GM12878 (cell line): ENCODE data around the gene GINS2.
A peak's percentile ranks its signal among the peaks of the same experiment; 100 is the strongest.

Experiments
- CREB1 ChIP-seq: IDR thresholded peaks from 2 replicates; pipeline ENCODE4 v1.6.1; 2012; ENCODE audit warnings: low read depth, mild to moderate bottlenecking, inconsistent platforms
- CTCF ChIP-seq, 3 experiments: IDR thresholded peaks in 2 of 3; conservative IDR thresholded peaks in 1 of 3; 2 replicates each; pipeline ENCODE4 v1.5.1; 2011; ENCODE audit warnings: low read depth in 3 of 3, low read length in 3 of 3, mild to moderate bottlenecking in 3 of 3, control low read depth in 2 of 3, moderate library complexity in 2 of 3, inconsistent platforms in 1 of 3, mixed read lengths in 1 of 3; ENCODE audit not compliant: control insufficient read depth in 2 of 3, insufficient read depth in 1 of 3; ENCODE audit errors: extremely low read depth in 1 of 3
- EP300 ChIP-seq, 2 experiments: fragments of 150-350 bp in 1 of 2; IDR thresholded peaks; 2 replicates each; pipeline ENCODE4 v1.6.1; 2011 to 2012; ENCODE audit warnings: low read depth in 2 of 2, low read length in 2 of 2, borderline replicate concordance in 1 of 2, improper control_type of control experiment in 1 of 2, inconsistent platforms in 1 of 2; ENCODE audit not compliant: control insufficient read depth in 1 of 2
- FOXM1 ChIP-seq: IDR thresholded peaks from 2 replicates; pipeline ENCODE4 v1.6.1; 2012; ENCODE audit warnings: low read depth, mild to moderate bottlenecking, inconsistent platforms, low read length, moderate library complexity
- MTA3 ChIP-seq: IDR thresholded peaks from 2 replicates; pipeline ENCODE4 v1.6.1; 2012; ENCODE audit warnings: low read length, inconsistent platforms, borderline replicate concordance
- MYC ChIP-seq: IDR thresholded peaks from 2 replicates; pipeline ENCODE4 v1.6.1; 2011; ENCODE audit warnings: mild to moderate bottlenecking, low read length, moderate library complexity, inconsistent platforms; ENCODE audit not compliant: insufficient read depth, insufficient replicate concordance, insufficient read length, severe bottlenecking
- POLR2A ChIP-seq: IDR thresholded peaks from 2 replicates; pipeline ENCODE4 v1.6.1; 2011; ENCODE audit warnings: low read depth, mild to moderate bottlenecking, low read length
- RAD51 ChIP-seq: fragments of 450-650 bp; IDR thresholded peaks from 2 replicates; pipeline ENCODE4 v1.6.1; 2016; ENCODE audit warnings: moderate library complexity, mild to moderate bottlenecking, inconsistent platforms
- SMC3 ChIP-seq: IDR thresholded peaks from 2 replicates; pipeline ENCODE4 v1.6.1; 2011; ENCODE audit warnings: low read length, improper control_type of control experiment, borderline replicate concordance
- ZNF274 ChIP-seq: IDR thresholded peaks from one replicate; pipeline ENCODE4 v1.8.0; 2011; ENCODE audit not compliant: insufficient read length, insufficient read depth
- ZNF384 ChIP-seq: IDR thresholded peaks from 2 replicates; pipeline ENCODE4 v1.6.1; 2012; ENCODE audit warnings: low read depth, mild to moderate bottlenecking, low read length, improper control_type of control experiment, borderline replicate concordance
- TF ChIP-seq, protein P1 (sequence below): fragments of 450-650 bp; conservative IDR thresholded peaks from 2 replicates; pipeline ENCODE4 v1.6.1; 2017; ENCODE audit warnings: mild to moderate bottlenecking, moderate library complexity

- no peak for TF ChIP-seq SMC3
- no peak for TF ChIP-seq CTCF (IDR thresholded peaks at IDR 0.05 in 2 of 3, conservative IDR thresholded peaks at IDR 0.05 in 1 of 3; ENCODE audit: control insufficient read depth in 2 of 3, extremely low read depth in 1 of 3, insufficient read depth in 1 of 3, low read depth in 3 of 3, low read length in 3 of 3)
- TF ChIP-seq ZNF384, result no peak
- peak; percentile 41; the same call in 1 of the 2 replicates for TF ChIP-seq POLR2A
- TF ChIP-seq RAD51, result no peak
- TF ChIP-seq ZNF274, result no peak
- no peak for TF ChIP-seq CREB1
- TF ChIP-seq MYC, result no peak
- TF ChIP-seq, protein P1, sequence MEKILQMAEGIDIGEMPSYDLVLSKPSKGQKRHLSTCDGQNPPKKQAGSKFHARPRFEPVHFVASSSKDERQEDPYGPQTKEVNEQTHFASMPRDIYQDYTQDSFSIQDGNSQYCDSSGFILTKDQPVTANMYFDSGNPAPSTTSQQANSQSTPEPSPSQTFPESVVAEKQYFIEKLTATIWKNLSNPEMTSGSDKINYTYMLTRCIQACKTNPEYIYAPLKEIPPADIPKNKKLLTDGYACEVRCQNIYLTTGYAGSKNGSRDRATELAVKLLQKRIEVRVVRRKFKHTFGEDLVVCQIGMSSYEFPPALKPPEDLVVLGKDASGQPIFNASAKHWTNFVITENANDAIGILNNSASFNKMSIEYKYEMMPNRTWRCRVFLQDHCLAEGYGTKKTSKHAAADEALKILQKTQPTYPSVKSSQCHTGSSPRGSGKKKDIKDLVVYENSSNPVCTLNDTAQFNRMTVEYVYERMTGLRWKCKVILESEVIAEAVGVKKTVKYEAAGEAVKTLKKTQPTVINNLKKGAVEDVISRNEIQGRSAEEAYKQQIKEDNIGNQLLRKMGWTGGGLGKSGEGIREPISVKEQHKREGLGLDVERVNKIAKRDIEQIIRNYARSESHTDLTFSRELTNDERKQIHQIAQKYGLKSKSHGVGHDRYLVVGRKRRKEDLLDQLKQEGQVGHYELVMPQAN, result no peak
- TF ChIP-seq FOXM1, result no peak
- no peak for TF ChIP-seq EP300 (IDR thresholded peaks at IDR 0.05; ENCODE audit: borderline replicate concordance in 1 of 2, control insufficient read depth in 1 of 2, low read depth in 2 of 2, low read length in 2 of 2)
- TF ChIP-seq MTA3, result no peak
These were observed 15.0 kb downstream of the GINS2 start for GRCh38 chr16:85673529-85674417.
